ENCODE results near the gene PTCHD4. TPM values are rescaled to one million over a fixed set of nuclear protein-coding genes. Genes with fewer than 3 reads are reported as not detected.

The PTCHD4 gene
- polyA plus RNA-seq, 2 of the 4 experiments (the other 2 are of a cell fraction), result 0.15 to 0.16 TPM

DNA sequence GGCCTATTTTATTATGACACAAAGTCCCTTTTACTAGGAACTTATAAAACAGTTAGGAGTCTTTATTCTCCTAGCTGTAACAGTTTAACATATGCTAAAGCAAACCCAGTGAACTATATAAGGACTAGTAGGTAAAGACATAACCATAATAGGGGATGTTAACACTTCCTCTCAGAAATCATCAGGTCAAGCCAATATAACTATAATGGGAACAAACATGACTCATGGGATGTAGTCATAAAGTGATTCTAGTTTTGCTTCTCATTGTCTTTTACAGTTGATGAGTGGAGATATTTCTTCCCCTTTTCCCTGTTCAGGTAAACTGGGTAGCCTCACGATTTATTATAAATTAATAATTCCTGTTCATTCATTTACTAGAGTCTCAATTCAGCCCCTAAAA is 9.7 kb downstream of the PTCHD4 start:
- 30% methylated on average over 1 of the region's 1 CpG for WGBS (ENCODE audit: missing lambda C conversion rate)
- no peak for DNase-seq (ENCODE audit: low read depth in 1 of 2, low spot score in 1 of 2)
- no peak overlapping the region for H3K27ac ChIP-seq
- H3K9me3 ChIP-seq, result no peaks in the 10 kb centered on the region
- TF ChIP-seq RAD21 (conservative IDR thresholded peaks at IDR 0.05 in 1 of 2, IDR thresholded peaks at IDR 0.05 in 1 of 2), result no peak
- no peak for TF ChIP-seq MAZ (IDR thresholded peaks at IDR 0.05; ENCODE audit: borderline replicate concordance, low read depth, low read length)
- no peak for TF ChIP-seq EHF (CRISPR knock-in tag; IDR thresholded peaks at IDR 0.05)
- no peak for TF ChIP-seq RARB (CRISPR knock-in tag; IDR thresholded peaks at IDR 0.05)
- TF ChIP-seq ZNF302 (CRISPR knock-in tag; IDR thresholded peaks at IDR 0.05), result no peak
- TF ChIP-seq HEYL (CRISPR knock-in tag; IDR thresholded peaks at IDR 0.05), result no peak
- TF ChIP-seq NFE2L2 (conservative IDR thresholded peaks at IDR 0.05; ENCODE audit: low read length), result no peak
- no peak for TF ChIP-seq SMC3 (IDR thresholded peaks at IDR 0.05)
- TF ChIP-seq EHMT2 (IDR thresholded peaks at IDR 0.05; ENCODE audit: low read depth), result no peak
- TF ChIP-seq ZSCAN20 (CRISPR knock-in tag; IDR thresholded peaks at IDR 0.05), result no peak
- no peak for TF ChIP-seq ESRRA (IDR thresholded peaks at IDR 0.05; ENCODE audit: borderline replicate concordance, low read length)
- TF ChIP-seq, protein P1, sequence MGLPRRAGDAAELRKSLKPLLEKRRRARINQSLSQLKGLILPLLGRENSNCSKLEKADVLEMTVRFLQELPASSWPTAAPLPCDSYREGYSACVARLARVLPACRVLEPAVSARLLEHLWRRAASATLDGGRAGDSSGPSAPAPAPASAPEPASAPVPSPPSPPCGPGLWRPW (IDR thresholded peaks at IDR 0.05), result no peak
- TF ChIP-seq CBX8 (IDR thresholded peaks at IDR 0.05), result no peak
- no peak for TF ChIP-seq RCOR1 (IDR thresholded peaks at IDR 0.05; ENCODE audit: low read depth, low read length)
- no peak for FAIRE-seq
- no peak overlapping the region for H3K4me3 ChIP-seq
- no peak overlapping the region for H3K4me2 ChIP-seq
- CTCF ChIA-PET, result no interaction called here
- ATAC-seq, result no peak
- POLR2A ChIA-PET, result no interaction called here
- no peaks in the 10 kb centered on the region for H3K4me1 ChIP-seq

DNA sequence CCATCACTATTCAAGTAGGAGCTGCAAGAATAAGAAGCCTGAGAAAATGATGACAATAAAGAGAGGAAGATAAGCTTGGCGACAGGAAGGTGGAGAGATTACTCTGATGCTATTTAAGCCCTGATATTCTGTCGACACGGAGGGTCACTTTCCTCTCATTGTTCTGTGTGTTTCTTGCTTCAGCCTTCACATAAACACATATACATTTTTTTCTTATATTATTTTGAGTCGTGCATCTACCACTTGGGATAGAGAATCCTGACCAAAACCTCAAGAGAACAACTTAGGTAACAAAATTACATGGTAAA is 10.5 kb downstream of the PTCHD4 start:
- DNase-seq (ENCODE audit: low read depth in 1 of 2, low spot score in 1 of 2) (no peak), FAIRE-seq (no peak), ATAC-seq (no peak)
- 63% methylated on average over 4 of the region's 4 CpGs for WGBS (ENCODE audit: missing lambda C conversion rate)
- H3K4me1 ChIP-seq, result no peaks in the 10 kb centered on the region
- ChIA-PET POLR2A (no interaction called here), CTCF (interaction anchor here (0.5 kb wide), 1 partner anchor 769 kb away, joined by 3 read pairs; no protein-coding TSS in a partner anchor)
- H3K4me2 ChIP-seq, result no peak overlapping the region
- H3K9me3 ChIP-seq, result no peaks in the 10 kb centered on the region
- H3K27ac ChIP-seq, result no peak overlapping the region
- H3K4me3 ChIP-seq, result no peak overlapping the region
- no peak for TF ChIP-seq NR3C1 (IDR thresholded peaks at IDR 0.05)
- no peak for TF ChIP-seq PHF8 (IDR thresholded peaks at IDR 0.05; ENCODE audit: borderline replicate concordance, low read depth)
- TF ChIP-seq FOSB (CRISPR knock-in tag; IDR thresholded peaks at IDR 0.05), result no peak
- TF ChIP-seq ESRRA (IDR thresholded peaks at IDR 0.05; ENCODE audit: borderline replicate concordance, low read length), result no peak
- TF ChIP-seq RAD21 (conservative IDR thresholded peaks at IDR 0.05 in 1 of 2, IDR thresholded peaks at IDR 0.05 in 1 of 2), result no peak
- TF ChIP-seq USF2 (IDR thresholded peaks at IDR 0.05), result no peak
- TF ChIP-seq HDAC2 (IDR thresholded peaks at IDR 0.05), result no peak
- no peak for TF ChIP-seq TP53 (CRISPR knock-in tag; IDR thresholded peaks at IDR 0.05)
- TF ChIP-seq JUN (IDR thresholded peaks at IDR 0.05), result no peak
- TF ChIP-seq, protein P2, sequence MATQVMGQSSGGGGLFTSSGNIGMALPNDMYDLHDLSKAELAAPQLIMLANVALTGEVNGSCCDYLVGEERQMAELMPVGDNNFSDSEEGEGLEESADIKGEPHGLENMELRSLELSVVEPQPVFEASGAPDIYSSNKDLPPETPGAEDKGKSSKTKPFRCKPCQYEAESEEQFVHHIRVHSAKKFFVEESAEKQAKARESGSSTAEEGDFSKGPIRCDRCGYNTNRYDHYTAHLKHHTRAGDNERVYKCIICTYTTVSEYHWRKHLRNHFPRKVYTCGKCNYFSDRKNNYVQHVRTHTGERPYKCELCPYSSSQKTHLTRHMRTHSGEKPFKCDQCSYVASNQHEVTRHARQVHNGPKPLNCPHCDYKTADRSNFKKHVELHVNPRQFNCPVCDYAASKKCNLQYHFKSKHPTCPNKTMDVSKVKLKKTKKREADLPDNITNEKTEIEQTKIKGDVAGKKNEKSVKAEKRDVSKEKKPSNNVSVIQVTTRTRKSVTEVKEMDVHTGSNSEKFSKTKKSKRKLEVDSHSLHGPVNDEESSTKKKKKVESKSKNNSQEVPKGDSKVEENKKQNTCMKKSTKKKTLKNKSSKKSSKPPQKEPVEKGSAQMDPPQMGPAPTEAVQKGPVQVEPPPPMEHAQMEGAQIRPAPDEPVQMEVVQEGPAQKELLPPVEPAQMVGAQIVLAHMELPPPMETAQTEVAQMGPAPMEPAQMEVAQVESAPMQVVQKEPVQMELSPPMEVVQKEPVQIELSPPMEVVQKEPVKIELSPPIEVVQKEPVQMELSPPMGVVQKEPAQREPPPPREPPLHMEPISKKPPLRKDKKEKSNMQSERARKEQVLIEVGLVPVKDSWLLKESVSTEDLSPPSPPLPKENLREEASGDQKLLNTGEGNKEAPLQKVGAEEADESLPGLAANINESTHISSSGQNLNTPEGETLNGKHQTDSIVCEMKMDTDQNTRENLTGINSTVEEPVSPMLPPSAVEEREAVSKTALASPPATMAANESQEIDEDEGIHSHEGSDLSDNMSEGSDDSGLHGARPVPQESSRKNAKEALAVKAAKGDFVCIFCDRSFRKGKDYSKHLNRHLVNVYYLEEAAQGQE (IDR thresholded peaks at IDR 0.05), result no peak
- TF ChIP-seq ZFP36 (IDR thresholded peaks at IDR 0.05; ENCODE audit: borderline replicate concordance, partially characterized antibody), result no peak
